KOPT-K1 (cell line): ENCODE results near the gene PCGF1.

Experiments used
- H3K27ac ChIP-seq: fragments of 200-600 bp; sonication (generic); 2 replicates; pipeline ENCODE4 v1.5.1; 2016; ENCODE audit warnings: antibody characterized with exemption, mild to moderate bottlenecking, low read depth, low read length; ENCODE audit not compliant: poor library complexity, severe bottlenecking
- H3K36me3 ChIP-seq: fragments of 200-600 bp; sonication (generic); 2 replicates; pipeline ENCODE4 v1.5.1; 2017; ENCODE audit warnings: antibody characterized with exemption, mild to moderate bottlenecking, low read length, moderate library complexity; ENCODE audit not compliant: insufficient read depth
- H3K9me3 ChIP-seq: fragments of 200-600 bp; sonication (generic); 2 replicates; pipeline ENCODE4 v1.5.1; 2017; ENCODE audit warnings: antibody characterized with exemption, low read length, mild to moderate bottlenecking; ENCODE audit not compliant: insufficient read depth, poor library complexity, severe bottlenecking

PCGF1 gene

DNA sequence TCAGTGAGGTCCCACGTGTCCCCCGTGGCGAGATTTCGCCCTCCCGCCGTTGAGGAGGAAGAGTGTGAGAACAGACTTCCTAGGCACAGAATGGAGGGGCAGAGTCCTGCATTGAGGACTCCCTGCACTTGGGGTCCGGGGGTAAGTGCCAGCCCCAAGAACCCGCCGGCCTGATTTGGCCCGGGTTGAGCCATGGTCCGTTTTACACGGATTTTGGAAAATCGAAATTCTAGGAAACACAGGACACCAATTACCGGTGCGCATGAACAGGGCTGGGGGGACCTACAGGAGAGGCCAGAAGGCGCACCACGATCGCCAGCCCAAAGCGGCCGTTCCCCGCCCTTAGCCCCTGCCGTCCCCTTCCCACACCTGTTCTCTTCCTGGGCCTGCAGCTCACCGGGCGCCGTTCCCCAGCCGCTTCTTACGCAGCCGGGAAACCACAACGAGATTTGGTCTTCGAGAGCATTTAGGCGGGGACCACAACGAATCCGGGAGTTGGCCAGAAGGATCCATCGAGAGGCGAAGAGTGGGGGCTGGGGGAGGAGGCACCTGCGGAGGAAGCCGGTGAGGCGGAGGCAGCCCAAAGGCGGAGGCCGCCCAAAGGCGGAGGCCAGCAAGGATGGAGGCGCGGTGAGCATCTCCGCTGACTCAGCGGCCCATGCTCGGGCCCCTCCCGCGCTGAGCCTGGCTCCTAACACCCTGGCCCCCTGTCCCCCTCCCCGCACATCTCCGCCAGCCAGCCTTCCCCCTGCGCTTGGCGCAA is 6.3 kb upstream of the PCGF1 start:
- H3K9me3 ChIP-seq: no peaks in the 10 kb centered on the region
- no peaks in the 10 kb centered on the region for H3K36me3 ChIP-seq
- no peak overlapping the region for H3K27ac ChIP-seq

DNA sequence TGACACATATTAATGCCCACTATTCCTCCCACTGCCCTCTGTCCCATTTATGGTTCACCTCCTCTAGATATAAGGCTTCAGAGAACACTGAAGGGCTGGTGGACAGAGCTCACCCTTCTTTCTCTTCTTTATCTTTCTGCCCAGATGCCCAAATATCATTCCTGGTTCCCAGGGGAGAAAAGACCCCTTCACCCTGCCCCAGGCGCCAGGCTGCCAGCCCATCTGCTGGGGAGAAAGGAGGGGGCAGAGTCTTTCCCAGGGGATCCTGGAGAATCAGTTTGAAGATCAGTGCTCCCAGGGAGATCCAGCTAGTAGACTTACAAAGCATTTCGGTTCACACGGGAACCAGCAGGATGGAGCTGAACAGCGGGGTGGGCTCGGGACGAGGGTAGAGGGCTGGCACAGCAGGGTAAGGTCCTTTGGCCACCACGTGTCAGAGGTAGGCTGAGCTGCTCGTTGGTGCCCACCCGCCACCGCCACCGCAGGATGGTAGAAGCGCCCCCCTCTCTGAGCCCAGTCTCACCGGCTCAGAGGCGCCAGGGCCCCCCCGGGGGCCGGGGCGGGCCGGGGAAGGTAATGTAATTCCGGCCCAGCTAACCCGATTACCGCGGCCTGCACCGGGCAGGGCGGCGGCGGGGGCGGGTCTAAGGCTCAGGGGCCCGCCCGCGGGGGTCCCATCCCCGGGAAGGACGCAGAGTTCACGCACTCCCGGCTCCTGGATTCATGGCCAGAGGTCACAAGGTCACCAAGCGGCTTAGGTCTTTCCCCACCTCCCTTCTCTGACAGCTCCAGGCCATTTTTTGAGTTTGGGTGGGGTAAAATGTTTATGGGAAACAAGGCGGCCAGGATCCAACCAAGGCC is 5.5 kb upstream of the PCGF1 start:
- Histone ChIP-seq H3K36me3 (no peaks in the 10 kb centered on the region), H3K9me3 (no peaks in the 10 kb centered on the region), H3K27ac (no peak overlapping the region)

DNA sequence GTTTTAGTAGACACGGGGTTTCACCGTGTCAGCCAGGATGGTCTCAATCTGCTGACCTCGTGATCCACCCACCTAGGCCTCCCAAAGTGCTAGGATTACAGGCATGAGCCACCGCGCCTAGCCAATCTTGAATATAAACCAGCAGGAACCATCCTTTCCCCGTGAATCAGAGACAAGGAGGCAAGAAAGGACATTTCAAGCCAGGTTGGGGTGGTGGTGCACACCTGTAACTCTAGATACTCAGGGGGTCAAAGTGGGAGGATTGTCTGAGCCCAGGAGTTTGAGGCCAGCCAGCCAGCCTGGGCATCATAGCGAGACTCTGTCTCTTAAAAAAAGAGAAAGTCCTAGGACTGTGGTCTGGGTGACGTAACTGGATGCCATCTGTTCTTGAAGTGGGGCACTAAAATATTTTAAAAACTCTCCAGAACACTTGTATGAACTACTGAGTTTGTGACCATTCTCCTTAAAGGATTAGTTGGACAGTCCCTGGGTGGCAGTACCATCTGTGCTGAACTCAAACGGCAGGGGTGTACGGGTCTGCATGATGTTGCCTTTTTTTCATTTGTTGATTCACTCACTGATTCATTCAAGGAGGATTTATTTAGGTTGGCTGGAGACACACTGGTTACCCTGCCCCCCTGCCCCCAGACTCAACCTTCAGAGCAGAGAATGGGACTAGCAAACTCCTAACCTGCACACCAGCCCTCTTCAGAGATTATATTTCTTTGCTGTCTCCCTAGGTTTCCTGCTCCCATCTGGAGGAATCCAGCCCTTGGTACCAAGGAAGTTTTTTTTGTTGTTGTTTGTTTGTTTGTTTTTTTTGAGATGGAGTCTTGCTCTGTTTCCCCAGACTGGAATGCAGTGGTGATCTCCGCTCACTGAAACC is 3.9 kb upstream of the PCGF1 start:
- H3K36me3 ChIP-seq: no peaks in the 10 kb centered on the region
- H3K27ac ChIP-seq: no peak overlapping the region
- no peaks in the 10 kb centered on the region for H3K9me3 ChIP-seq

DNA sequence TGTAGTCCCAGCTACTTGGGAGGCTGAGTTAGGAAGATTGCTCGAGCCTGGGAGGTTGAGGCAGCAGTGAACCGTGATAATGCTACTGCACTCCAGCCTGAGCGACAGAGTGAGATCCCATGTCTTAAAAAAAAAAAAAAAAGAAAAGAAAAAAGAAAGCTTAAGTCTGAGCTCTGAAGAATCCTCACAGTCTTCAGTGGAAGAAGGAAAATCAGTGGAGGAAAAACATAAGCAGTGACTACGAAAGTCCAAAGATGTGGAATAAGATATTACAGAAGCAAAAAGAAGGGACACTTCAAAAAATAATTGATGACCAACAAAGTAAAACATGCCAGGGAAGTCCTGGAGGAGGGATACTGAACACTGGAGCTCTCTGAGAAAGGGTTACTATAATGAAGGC is 2.8 kb upstream of the PCGF1 start:
- H3K9me3 ChIP-seq: no peaks in the 10 kb centered on the region
- H3K27ac ChIP-seq: no peak overlapping the region
- peaks cover 9% of the 10 kb centered on the region; the same call in 1 of the 2 replicates for H3K36me3 ChIP-seq

DNA sequence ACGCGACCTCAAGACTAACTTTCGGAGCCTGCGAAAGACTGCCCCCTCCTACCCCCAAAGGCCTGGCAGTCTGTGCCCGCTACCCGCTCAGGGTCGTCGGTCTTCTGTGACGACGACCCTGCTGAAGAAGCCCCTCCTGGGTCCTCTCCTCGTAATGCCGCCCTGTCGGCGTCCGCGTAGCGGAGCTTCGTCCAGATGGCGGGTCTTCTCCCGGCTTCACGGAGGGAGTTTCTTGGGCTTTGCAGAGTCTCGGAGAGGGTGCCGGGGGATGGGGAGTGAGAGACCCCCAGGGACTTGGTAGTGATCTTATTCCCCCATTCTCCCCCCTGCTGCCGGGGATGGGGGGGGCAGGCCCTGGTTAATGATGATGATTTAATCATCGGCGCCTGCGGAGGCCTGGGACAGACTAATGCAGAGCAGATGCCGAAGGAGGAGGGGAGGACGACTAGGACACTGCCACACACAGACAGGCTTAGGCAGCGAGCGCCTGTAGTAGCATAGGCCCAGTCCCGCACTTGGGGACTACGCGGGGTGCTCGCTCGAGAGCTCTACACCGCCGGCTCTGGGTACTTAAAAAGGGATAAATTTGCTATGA is 528 bp upstream of the PCGF1 start:
- peak overlapping the region; percentile 92 for H3K27ac ChIP-seq

DNA sequence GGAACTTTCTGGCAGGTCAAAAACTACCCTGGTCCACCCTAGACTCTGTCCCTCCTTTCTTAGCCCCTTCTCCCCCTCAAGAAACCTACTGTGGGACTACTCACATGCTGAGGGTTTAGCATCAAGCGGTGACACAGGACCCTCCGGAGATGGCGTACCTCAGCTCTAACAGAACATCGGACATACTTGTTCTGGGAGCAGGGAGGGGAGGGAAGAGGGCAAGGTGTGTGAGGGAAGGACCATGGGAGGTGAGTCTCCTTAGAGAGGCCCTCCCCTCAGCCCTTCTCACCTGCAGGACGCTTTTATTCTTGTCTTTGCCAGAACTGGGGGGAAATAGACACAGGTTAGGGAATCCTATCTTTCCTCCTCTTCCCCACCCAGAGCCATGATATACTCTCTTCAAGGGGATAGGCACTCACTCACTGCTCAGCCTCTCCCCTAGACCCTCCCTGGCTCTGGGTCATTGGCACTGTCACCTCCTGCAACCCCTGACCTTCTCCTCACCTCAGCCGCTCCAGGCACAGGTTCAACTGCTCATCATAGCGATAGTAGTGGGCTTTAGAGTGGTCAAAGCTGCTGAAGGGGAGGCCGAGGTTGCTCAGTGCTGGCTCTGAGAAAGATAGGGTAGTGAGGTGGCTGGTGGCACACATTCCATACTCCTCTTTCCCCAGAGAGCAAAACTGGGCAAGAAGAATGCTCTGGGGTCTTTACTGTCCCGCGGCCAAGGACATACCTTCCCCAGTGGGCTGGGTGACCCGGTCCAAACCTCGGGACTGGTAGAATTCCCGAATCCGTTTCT is 1.8 kb downstream of the PCGF1 start:
- Histone ChIP-seq H3K36me3 (peaks cover 21% of the 10 kb centered on the region; the same call in 1 of the 2 replicates), H3K27ac (no peak overlapping the region), H3K9me3 (no peaks in the 10 kb centered on the region)

More for the DNA sequence above, 528 bp upstream of the PCGF1 start:
- no peaks in the 10 kb centered on the region for H3K9me3 ChIP-seq
- peaks cover 21% of the 10 kb centered on the region; the same call in 1 of the 2 replicates for H3K36me3 ChIP-seq

DNA sequence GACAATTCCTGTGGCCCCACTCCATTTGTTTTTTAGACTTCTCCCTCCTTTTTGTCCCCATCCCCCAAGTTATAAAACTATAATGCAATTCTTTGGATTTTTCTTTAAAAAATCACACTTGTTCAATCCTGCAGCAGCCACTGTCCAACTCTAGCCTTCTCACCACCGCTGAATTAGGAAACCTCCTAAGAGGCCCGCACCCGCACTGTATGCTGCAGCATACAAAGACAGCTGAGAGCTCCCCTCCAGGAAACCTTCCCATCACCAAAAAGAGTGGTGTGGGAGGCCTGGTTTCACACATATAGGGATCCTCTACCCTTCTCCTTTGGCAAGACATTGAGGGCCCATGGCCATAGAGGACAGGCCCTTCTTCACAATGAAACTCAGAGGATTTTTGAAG is 2.9 kb downstream of the PCGF1 start:
- Histone ChIP-seq H3K9me3 (no peaks in the 10 kb centered on the region), H3K36me3 (peaks cover 21% of the 10 kb centered on the region; the same call in 1 of the 2 replicates), H3K27ac (no peak overlapping the region)

DNA sequence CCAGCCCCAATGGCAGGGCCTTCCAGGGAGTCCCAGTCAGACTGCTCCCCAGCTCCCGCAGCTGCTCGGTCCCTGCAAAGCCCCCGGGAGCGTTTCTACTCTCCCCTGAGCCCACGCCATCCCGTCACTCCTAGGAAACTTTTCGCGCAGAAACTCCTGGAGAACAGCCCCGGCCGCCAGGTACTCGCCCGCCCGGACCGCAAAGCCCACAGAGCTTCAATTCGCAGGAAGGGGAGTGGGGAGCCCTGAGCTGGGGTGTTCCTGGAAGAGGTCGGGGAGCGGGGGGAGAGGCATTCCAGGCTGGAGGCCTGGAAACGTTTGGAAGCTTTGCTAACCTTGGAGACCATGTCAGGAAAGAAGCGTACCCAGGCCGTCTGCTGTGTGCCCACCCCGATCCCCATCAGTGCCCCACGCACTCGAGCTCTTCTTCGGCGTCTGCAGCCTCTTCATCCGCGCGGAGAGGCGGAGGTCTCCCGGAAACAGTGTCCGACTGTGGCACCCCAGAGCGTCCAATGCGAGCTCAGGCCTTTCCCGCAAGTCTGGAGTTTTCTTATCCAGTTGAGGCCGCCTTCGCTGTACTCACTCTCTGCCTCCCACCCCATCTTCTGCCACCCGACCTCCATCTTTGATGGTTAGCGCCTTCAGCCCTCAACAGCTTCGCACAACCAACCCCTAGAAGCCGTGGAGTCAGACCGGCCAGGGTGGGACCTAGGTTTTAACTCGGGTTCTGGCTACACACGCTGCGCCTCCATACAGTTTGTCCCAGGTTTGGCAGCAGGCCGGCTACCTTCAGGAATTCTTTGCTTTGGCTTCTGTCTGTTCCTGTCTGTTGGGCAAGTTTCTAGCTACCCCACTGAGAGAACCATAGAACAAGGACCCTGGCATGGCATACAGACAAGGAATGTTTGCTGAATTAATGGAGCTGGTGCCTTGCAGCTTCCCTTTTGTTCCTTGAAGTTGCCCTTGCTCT is 3.7 kb downstream of the PCGF1 start:
- peaks cover 21% of the 10 kb centered on the region; the same call in 1 of the 2 replicates for H3K36me3 ChIP-seq
- H3K9me3 ChIP-seq: no peaks in the 10 kb centered on the region
- H3K27ac ChIP-seq: no peak overlapping the region

DNA sequence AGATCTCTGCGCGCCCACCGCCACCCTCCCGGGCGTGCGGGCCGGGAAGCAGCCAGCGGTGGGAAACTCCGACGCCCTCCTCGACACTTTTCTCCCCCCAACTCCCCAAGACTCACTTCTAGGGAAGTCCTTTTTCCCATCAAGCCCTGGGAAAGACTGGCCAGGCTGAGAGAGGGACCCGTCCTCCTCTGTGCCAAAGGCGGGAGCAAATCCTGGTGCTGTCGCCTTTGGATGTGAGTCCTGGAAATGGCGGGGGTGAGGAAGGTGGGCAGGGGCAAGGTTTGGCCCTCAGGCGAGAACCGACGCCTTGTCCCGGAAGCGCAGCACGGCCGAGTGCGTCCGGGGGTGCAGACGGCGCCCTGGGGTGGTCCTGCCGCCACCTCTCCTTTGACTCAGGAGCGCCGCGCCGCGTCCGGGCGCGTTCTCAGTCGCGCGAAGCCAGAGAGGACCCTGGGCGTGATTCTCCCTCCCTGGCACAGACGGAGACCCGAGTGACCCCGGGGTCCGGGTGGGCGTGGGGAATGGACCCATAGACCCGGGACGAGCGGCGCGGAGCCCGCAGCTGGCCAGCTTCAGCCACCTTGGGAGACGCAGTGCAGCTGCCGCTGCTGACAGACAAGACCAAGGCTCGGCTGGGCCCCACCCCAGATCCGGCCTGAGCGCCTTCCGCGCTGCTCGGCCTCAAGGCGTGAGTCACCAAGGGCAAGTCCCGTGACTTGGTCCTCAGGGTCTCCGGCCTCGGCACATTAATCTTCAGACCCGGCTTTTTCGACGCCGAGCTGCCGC is 4.6 kb downstream of the PCGF1 start:
- H3K36me3 ChIP-seq: peaks cover 21% of the 10 kb centered on the region; the same call in 1 of the 2 replicates
- H3K27ac ChIP-seq: no peak overlapping the region

DNA sequence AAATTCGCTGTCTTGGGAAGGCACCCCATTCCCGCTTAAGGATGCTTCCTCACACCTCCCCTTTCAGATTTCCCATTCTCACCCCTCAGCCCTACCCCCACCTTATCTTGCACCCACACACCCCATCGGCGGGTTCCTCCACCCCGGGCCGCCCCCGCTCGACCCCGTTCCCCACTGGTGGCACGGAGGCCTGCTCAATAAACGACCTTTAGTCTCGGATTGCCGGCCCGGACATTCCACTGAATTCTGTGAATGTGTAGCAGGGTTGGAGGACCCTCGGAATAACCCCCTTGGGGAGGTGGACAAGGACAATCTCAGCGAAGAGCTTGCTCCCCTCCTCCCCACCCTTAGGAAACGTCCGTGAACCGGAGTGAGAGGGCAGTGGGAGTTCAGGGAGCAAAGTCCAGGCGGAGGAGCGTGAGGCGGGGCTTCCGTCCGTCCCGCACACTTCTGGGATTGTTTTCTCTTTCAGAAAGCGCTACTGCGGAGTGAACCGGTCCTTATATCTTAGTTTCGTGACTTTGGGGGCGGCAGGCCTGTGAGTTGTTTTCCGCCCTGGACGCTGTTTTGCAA is 5.3 kb downstream of the PCGF1 start:
- Histone ChIP-seq H3K9me3 (no peaks in the 10 kb centered on the region), H3K36me3 (peaks cover 21% of the 10 kb centered on the region; the same call in 1 of the 2 replicates), H3K27ac (no peak overlapping the region)

More for the DNA sequence above, 4.6 kb downstream of the PCGF1 start:
- no peaks in the 10 kb centered on the region for H3K9me3 ChIP-seq

DNA sequence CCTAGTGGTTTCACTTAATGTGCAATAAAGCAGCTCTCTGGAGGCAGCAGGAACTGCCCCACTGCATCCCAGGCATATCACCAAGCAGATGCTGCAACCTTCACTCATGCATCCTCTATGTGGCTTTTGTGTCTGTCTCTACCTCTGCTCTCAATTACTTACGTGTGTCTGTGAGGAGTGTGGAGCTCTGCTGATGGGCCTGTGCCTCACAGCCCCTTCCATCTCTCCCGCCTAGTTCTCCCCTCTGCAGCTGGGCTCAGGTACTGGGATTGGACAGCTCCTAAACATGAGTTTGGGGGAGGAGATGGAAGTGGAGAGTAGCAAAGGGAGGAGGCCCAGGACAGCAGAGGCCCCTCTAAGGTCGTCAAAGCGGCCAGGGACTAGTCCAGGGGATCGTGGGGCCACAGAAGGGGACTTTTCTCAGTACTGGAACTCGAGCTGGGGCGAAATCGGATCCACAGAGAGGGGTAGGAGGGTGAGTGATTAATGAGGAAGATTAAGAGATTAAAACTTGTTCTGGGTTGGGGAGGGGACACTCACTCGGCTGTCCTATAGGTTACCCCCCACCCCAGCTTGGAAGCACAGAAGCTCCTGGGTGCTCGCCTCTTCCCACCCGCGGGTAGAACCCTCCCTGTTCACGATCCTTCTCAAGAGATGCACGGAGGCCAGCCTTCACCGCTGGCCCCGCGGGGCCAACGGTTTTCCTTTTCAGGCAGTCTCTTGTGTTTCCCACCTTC is 6.0 kb downstream of the PCGF1 start:
- peaks cover 21% of the 10 kb centered on the region; the same call in 1 of the 2 replicates for H3K36me3 ChIP-seq
- H3K9me3 ChIP-seq: no peaks in the 10 kb centered on the region
- H3K27ac ChIP-seq: no peak overlapping the region
